RWPE2 (cell line): ENCODE results near the gene ELFN2.

Source experiments
- ATAC-seq: fragments of 200-7000 bp; cut with Tn5 transposase; 3 replicates; pipeline ENCODE4 v1.9.1; 2021; ENCODE audit warnings: low read depth
- DNase-seq: peaks from one replicate; pipeline ENCODE4 v3.0.0-alpha.2; 2020; ENCODE audit warnings: low spot score
- H3K27ac ChIP-seq: fragments of 450-650 bp; 2 replicates; pipeline ENCODE4 v1.5.1; 2017; ENCODE audit warnings: mild to moderate bottlenecking; ENCODE audit not compliant: poor library complexity, severe bottlenecking
- H3K27me3 ChIP-seq: fragments of 250-450 bp; sonication (Bioruptor Pico); 2 replicates; pipeline ENCODE4 v1.5.1; 2021; ENCODE audit warnings: mild to moderate bottlenecking, moderate library complexity; ENCODE audit not compliant: insufficient read depth, poor library complexity, severe bottlenecking
- H3K36me3 ChIP-seq: fragments of 250-450 bp; sonication (Bioruptor Pico); 2 replicates; pipeline ENCODE4 v1.5.1; 2020; ENCODE audit warnings: low read depth, mild to moderate bottlenecking, moderate library complexity
- H3K4me1 ChIP-seq: fragments of 250-450 bp; sonication (Bioruptor Pico); 2 replicates; pipeline ENCODE4 v1.5.1; 2021; ENCODE audit warnings: mild to moderate bottlenecking, moderate library complexity; ENCODE audit not compliant: insufficient read depth, poor library complexity, severe bottlenecking
- H3K4me3 ChIP-seq: fragments of 250-450 bp; sonication (Bioruptor Pico); 2 replicates; pipeline ENCODE4 v1.5.1; 2021; ENCODE audit warnings: mild to moderate bottlenecking, moderate library complexity; ENCODE audit not compliant: severe bottlenecking
- H3K9me3 ChIP-seq: fragments of 250-450 bp; sonication (Bioruptor Pico); 2 replicates; pipeline ENCODE4 v1.5.1; 2021; ENCODE audit warnings: mild to moderate bottlenecking, moderate library complexity; ENCODE audit not compliant: severe bottlenecking
- TF ChIP-seq, protein P1 (sequence below): fragments of 450-650 bp; IDR thresholded peaks from one replicate; pipeline ENCODE4 v1.5.1; 2017; ENCODE audit warnings: mild to moderate bottlenecking, moderate library complexity; ENCODE audit not compliant: poor library complexity, severe bottlenecking

Gene ELFN2

DNA sequence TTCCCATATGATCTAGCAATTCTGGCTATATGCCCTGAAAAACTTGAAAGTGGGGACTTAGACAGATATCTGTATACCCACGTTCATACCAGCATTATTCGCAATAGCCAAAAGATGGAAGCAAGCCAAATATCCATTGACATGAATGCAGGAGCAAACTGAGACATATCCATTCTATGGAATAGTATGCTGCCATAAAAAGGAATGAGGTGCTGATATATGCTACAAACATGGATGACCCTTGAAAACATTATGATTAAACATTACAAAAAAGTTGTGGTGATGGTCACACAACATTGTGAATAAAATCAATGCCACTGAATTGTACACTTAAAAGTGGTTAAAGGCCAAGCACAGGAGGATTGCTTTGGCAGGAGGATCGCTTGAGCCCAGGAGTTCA, 33.4 kb upstream of the ELFN2 start:
- TF ChIP-seq, protein P1, sequence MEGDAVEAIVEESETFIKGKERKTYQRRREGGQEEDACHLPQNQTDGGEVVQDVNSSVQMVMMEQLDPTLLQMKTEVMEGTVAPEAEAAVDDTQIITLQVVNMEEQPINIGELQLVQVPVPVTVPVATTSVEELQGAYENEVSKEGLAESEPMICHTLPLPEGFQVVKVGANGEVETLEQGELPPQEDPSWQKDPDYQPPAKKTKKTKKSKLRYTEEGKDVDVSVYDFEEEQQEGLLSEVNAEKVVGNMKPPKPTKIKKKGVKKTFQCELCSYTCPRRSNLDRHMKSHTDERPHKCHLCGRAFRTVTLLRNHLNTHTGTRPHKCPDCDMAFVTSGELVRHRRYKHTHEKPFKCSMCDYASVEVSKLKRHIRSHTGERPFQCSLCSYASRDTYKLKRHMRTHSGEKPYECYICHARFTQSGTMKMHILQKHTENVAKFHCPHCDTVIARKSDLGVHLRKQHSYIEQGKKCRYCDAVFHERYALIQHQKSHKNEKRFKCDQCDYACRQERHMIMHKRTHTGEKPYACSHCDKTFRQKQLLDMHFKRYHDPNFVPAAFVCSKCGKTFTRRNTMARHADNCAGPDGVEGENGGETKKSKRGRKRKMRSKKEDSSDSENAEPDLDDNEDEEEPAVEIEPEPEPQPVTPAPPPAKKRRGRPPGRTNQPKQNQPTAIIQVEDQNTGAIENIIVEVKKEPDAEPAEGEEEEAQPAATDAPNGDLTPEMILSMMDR, result no peak
- Histone ChIP-seq H3K27ac (no peak overlapping the region), H3K4me1 (peaks cover 3% of the 10 kb centered on the region), H3K4me3 (no peak overlapping the region), H3K27me3 (no peaks in the 10 kb centered on the region), H3K36me3 (no peaks in the 10 kb centered on the region), H3K9me3 (no peaks in the 10 kb centered on the region)
- ATAC-seq, result no peak
- no peak for DNase-seq

DNA sequence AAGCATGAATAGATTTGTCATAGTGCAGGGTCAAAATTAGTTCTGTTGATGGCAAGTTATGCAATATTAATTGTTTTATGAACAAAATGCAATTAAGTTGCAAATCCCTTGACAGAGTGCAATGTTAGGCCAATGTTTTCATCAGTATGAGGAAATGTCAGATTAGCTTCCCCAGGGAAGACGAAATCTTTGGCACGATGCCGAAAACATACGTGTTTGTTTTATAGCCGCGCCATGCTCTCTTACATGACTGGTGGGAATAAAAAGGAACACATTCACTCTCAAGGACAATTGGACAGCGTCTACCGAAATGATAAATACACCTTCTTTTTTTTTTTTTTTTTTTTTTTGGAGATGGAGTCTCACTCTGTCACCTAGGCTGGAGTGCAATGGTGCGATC, 31.9 kb upstream of the ELFN2 start:
- Histone ChIP-seq H3K27ac (no peak overlapping the region), H3K36me3 (no peaks in the 10 kb centered on the region), H3K4me1 (peaks cover 15% of the 10 kb centered on the region), H3K4me3 (no peak overlapping the region), H3K27me3 (no peaks in the 10 kb centered on the region), H3K9me3 (no peaks in the 10 kb centered on the region)
- TF ChIP-seq, protein P1, result no peak
- DNase-seq (no peak), ATAC-seq (no peak)

DNA sequence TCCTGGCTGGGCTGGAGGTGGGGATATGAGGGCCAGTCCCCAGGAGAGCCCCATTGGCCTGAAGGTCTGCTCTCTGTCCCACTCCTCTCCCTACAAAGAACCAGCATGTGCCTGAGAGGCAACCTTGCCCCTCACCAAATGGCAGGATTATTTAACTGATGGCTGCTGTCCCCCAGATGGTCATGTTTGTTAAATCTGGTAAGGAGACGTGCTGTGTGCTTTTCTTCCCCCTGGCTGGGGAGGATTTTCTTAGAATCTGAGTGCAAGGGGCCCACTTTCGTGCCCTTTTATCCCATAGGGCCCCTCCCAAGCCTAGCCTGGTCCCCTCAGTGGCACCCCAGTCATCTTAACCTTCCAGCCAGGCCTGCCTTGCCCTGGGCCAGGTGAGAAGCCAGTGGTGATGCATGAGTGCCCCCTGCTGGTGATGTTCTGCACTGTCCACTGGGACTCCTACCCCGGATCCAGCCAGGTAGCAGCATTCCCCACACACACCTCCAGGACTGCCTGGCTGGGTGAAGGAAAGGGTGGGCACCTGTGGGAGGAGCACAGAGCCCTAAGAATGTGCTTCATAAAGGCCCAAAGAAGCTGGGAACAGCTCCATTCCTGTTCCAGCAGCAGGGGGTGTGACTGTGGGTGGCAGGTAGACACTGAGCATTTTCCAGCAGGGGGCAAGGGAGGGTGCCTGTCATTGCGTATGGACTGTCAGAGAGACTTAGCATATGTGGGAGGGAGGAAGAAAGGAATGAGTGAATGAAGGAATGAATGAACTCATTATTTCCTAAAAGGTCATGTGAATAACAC, 30.0 kb upstream of the ELFN2 start:
- TF ChIP-seq, protein P1, result peak; percentile 94
- no peaks in the 10 kb centered on the region for H3K9me3 ChIP-seq
- H3K36me3 ChIP-seq, result no peaks in the 10 kb centered on the region
- peaks cover 15% of the 10 kb centered on the region for H3K4me1 ChIP-seq
- H3K4me3 ChIP-seq, result no peak overlapping the region
- DNase-seq (no peak), ATAC-seq (peak; percentile 86)
- H3K27ac ChIP-seq, result peak overlapping the region; percentile 79
- no peaks in the 10 kb centered on the region for H3K27me3 ChIP-seq

DNA sequence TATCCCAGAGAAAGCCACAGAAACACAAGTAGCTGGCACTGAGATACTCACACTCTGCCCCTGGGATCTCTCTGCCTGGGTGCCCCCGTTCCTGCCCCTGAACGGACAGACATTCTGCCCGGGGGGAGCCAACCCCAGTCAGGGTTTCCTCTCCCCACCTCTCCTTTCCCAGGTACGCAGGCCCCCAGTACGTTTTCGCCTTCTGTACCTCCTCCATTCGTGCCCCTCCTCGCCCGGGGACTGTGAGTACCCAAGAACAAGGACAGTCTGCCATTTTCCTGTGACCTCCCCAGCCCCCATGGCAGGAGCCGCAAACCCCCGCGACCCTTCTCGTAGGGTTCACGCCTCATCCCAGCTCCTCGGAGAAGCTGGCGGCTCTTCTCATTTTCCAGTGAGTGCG, 29.1 kb upstream of the ELFN2 start:
- Histone ChIP-seq H3K9me3 (no peaks in the 10 kb centered on the region), H3K36me3 (no peaks in the 10 kb centered on the region), H3K4me1 (peaks cover 15% of the 10 kb centered on the region), H3K4me3 (no peak overlapping the region), H3K27ac (peak overlapping the region; percentile 79), H3K27me3 (no peaks in the 10 kb centered on the region)
- DNase-seq (no peak), ATAC-seq (no peak)
- TF ChIP-seq, protein P1, result no peak

DNA sequence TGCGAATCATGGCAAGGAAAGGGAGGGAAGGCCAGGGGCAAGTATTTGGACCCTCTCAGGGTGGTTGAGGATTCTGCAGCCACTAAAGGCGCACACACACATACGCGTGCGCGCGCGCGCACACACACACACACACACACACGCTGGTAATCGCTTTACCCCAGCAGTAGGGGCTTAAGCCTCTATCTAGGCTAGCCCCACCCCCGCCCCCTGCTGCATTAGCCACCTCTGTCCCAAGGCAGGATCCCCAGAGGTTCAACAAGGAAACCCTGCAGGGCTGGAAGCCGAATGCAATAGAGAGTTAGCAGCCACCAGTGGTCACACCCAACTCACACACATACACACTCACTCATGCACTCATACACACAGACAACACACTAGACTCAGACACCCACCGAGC, 28.6 kb upstream of the ELFN2 start:
- TF ChIP-seq, protein P1, result no peak
- Histone ChIP-seq H3K27ac (peak overlapping the region; percentile 79), H3K4me1 (peaks cover 15% of the 10 kb centered on the region), H3K27me3 (no peaks in the 10 kb centered on the region), H3K9me3 (no peaks in the 10 kb centered on the region), H3K4me3 (no peak overlapping the region), H3K36me3 (no peaks in the 10 kb centered on the region)
- ATAC-seq (no peak), DNase-seq (no peak)
